ENCODE measurements around the gene CCL16. TPM values are rescaled to one million over a fixed set of nuclear protein-coding genes. Genes with fewer than 3 reads are reported as not detected.

The CCL16 gene
- total and polyA plus RNA-seq, 2 of the 4 experiments (the other 2 are of a cell fraction): not detected

DNA sequence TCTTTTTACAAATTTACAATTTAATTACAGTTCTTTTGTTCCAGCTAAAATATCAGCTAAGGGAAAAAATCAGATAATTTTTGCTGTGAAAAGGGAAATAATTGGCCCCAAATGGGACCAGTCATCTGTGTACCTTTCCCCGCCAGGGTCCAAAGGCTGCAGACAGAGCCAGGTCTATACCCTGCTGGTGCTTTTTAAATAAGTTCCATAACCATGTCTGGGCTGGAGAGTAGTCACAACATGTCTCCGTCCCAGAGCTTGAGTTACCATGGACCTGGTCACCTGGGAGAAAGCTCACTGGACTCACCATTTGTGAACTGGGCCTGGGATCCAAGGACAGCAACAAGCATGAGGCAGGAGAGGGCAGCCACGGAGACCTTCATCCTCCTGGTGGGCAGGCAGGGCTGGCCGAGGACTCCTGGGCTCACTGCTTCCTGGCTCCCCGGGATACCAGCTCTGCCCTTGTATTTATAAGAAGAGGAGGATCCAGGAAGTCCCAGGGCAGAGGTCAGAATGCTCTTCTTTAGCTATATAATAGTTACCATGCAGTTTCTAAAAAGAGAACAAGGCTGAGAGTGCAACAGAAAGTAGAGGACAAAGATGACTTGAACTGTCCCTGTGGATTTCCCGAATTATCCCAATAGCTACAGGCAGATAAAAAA is 19.9 kb upstream of the CCL16 start, which contains the start of gene CCL15:
Gene CCL15, minus strand, starts transcription at position 444 of the 662 bp plus-strand sequence. Its CDS starts 61 bp downstream, at position 383.
- H4K20me1 ChIP-seq (ENCODE audit: insufficient read depth, low read length): no peaks in the 10 kb centered on the region
- ChIA-PET POLR2A (ENCODE audit: unreplicated experiment) (no interaction called here), CTCF (interaction anchor here (0.6 to 0.9 kb wide), 2 partner anchors 25 to 152 kb away, joined by 3 read pairs; no protein-coding TSS in a partner anchor)
- H3K9ac ChIP-seq (ENCODE audit: low read depth, low read length): no peak within 1 kb of the TSS
- no peak within 1 kb of the TSS for H3K18ac ChIP-seq (ENCODE audit: low read depth, low read length)
- H3K79me1 ChIP-seq (ENCODE audit: low read depth in 1 of 2, low read length in 2 of 2): no peaks in the 10 kb centered on the region
- H4K8ac ChIP-seq (ENCODE audit: low read depth in 2 of 2, low read length in 2 of 2): no peak within 1 kb of the TSS
- no peaks in the 10 kb centered on the region for H3K4me1 ChIP-seq (ENCODE audit: control insufficient read depth, insufficient read depth, low read length)
- H3K4me3 ChIP-seq (ENCODE audit: insufficient read depth, low read depth, low read length): no peak within 1 kb of the TSS
- 55% methylated on average over 2 of the region's 6 CpGs; no CpG with 5 or more reads in 1 of the 2 experiments for WGBS, 2 experiments (ENCODE audit: extremely low coverage in 2 of 2, insufficient read length in 1 of 2)
- H2BK15ac ChIP-seq (ENCODE audit: low read depth, low read length): no peak within 1 kb of the TSS
- in situ Hi-C loops (cut with MboI; ENCODE audit: low sequenced_read_pairs): no loop called here
- H2BK20ac ChIP-seq (ENCODE audit: low read depth, low read length): no peak within 1 kb of the TSS
- no peaks in the 10 kb centered on the region for H3K9me1 ChIP-seq (ENCODE audit: insufficient read depth, low read length)
- intact Hi-C loops (cut with micrococcal nuclease): no loop called here
- H3K56ac ChIP-seq (ENCODE audit: extremely low read depth, insufficient read depth, low read length): no peak within 1 kb of the TSS
- H3K4ac ChIP-seq (ENCODE audit: low read depth, low read length): no peak within 1 kb of the TSS
- ATAC-seq (ENCODE audit: low read depth) (no peak), DNase-seq (no peak)
- dilution Hi-C loops (cut with HindIII; ENCODE audit: low sequenced_read_pairs, unreplicated experiment): no loop called here
- no peaks in the 10 kb centered on the region; the same call in none of the 2 replicates for H3K27me3 ChIP-seq (ENCODE audit: control insufficient read depth, insufficient read depth, low read length)
- no peak within 1 kb of the TSS for H4K5ac ChIP-seq (ENCODE audit: low read depth, low read length)
- H2BK120ac ChIP-seq (ENCODE audit: low read depth, low read length): no peak within 1 kb of the TSS
- no peak within 1 kb of the TSS for H3K23ac ChIP-seq (ENCODE audit: low read depth, low read length)
- H2AK5ac ChIP-seq (ENCODE audit: low read depth, low read length): no peak within 1 kb of the TSS
- no peak within 1 kb of the TSS for H2AFZ ChIP-seq (replicated peaks; ENCODE audit: low read length, poor library complexity)
- no peak within 1 kb of the TSS for H3K14ac ChIP-seq (replicated peaks; ENCODE audit: low read depth, low read length)
- no peak within 1 kb of the TSS for H3K27ac ChIP-seq (ENCODE audit: insufficient read depth, low read length)
- TF ChIP-seq MAFK (IDR thresholded peaks at IDR 0.05; ENCODE audit: low read depth, low read length): no peak
- H2BK5ac ChIP-seq (ENCODE audit: low read depth, low read length, poor library complexity, severe bottlenecking): no peak within 1 kb of the TSS
- H3K36me3 ChIP-seq (ENCODE audit: control insufficient read depth, insufficient read depth, low read length): no peaks in the 10 kb centered on the region
- no peak within 1 kb of the TSS for H2AK9ac ChIP-seq (replicated peaks; ENCODE audit: low read depth, low read length, poor library complexity)
- no TSS peak for BruUV-seq (replicated peaks)
- no peak within 1 kb of the TSS for H3K4me2 ChIP-seq (ENCODE audit: low read depth, low read length)
- no peaks in the 10 kb centered on the region for H3K9me3 ChIP-seq (ENCODE audit: control insufficient read depth, insufficient read depth, low read length)
- no peak within 1 kb of the TSS for H4K91ac ChIP-seq (ENCODE audit: insufficient read depth, low read depth, low read length)
